Aorta (tissue), 5 donors: ENCODE measurements around the gene BICC1. TPM values are rescaled to one million over a fixed set of nuclear protein-coding genes. Genes with fewer than 3 reads are reported as not detected.

Experiments used
- ATAC-seq: fragments of 200-7000 bp; cut with Tn5 transposase; one replicate; pipeline ENCODE4 v1.9.1; 2022; ENCODE audit warnings: moderate library complexity; ENCODE audit not compliant: low FRiP score
- DNase-seq, 2 donors: peaks; one replicate each; pipeline ENCODE4 v3.0.0-alpha.2; 2020
- H3K27ac ChIP-seq, 2 donors: one replicate each; pipeline ENCODE4 v1.5.1; 2013; ENCODE audit warnings: low read length in 2 of 2, mild to moderate bottlenecking in 2 of 2, moderate library complexity in 2 of 2, control low read depth in 1 of 2, inconsistent platforms in 1 of 2, low read depth in 1 of 2
- H3K27me3 ChIP-seq, 2 donors: one replicate each; pipeline ENCODE4 v1.6.1; 2013; ENCODE audit warnings: control low read depth in 1 of 2, low read length in 1 of 2, mild to moderate bottlenecking in 1 of 2, moderate library complexity in 1 of 2; ENCODE audit not compliant: insufficient read depth in 2 of 2, control insufficient read depth in 1 of 2
- H3K36me3 ChIP-seq, 2 donors: one replicate each; pipeline ENCODE4 v1.6.1; 2013; ENCODE audit warnings: control low read depth in 1 of 2, low read length in 1 of 2, mild to moderate bottlenecking in 1 of 2; ENCODE audit not compliant: insufficient read depth in 2 of 2, control insufficient read depth in 1 of 2
- H3K4me1 ChIP-seq, 2 donors: one replicate each; pipeline ENCODE4 v1.6.1; 2013; ENCODE audit warnings: low read length in 2 of 2, control low read depth in 1 of 2, mild to moderate bottlenecking in 1 of 2, moderate library complexity in 1 of 2; ENCODE audit not compliant: insufficient read depth in 2 of 2, control insufficient read depth in 1 of 2
- H3K4me3 ChIP-seq, 2 donors: one replicate each; pipeline ENCODE4 v1.5.1; 2013; ENCODE audit warnings: low read length in 2 of 2, control low read depth in 1 of 2, mild to moderate bottlenecking in 1 of 2
- H3K9me3 ChIP-seq: one replicate; pipeline ENCODE4 v1.6.1; 2013; ENCODE audit warnings: mild to moderate bottlenecking, low read length; ENCODE audit not compliant: control insufficient read depth
- WGBS, 2 donors: extraction: QIAGEN DNeasy Blood & Tissue Kit; methylation state at CpG; one replicate each; pipeline ENCODE4 v1.1.7; 2013; 5-methylcytosine and 5-hydroxymethylcytosine counted together
- intact Hi-C, 2 donors: fragments of 100-400 bp; cut with DNase I; formaldehyde crosslinking; loops; one replicate each; pipeline versions ENCODE4 v1.14.2 to v1.15.0; 2022
- polyA plus RNA-seq, 2 donors: library from polyadenylated mRNA; stranded (reverse); fragments of 200-250 nt; gene quantifications; one replicate each; pipeline ENCODE4 v1.2.3, GENCODE V29; 2013
- total RNA-seq, 2 donors: library from RNA; stranded (reverse); fragmentation: NEBNext Ultra II Directional; extraction: Animal tissue kit (Norgen Biotek cat#: 25700); gene quantifications; one replicate each; pipeline ENCODE4 v1.2.1, GENCODE V29; 2021
- donor health status: healthy with polysubstance abuse.
- donor health status: Bipolar disorder and iron deficiency.
- donor health status: DM: no; HTN: no; CAD: no.
- donor health status: DM: no; HTN: no; CAD: no.
- donor health status: DM: yes; HTN: yes; CAD: no.

The BICC1 gene
- total and polyA plus RNA-seq, 4 donors: 3.8 to 46.8 (median 13.9) TPM

GRCh38 chr10:58568428-58568935 lies 55.8 kb downstream of the BICC1 start:
- no peak for DNase-seq
- WGBS, 2 donors: 4 to 6% methylated on average over 2 of the region's 2 CpGs
- ATAC-seq: no peak
- intact Hi-C loops: no loop called here
- no peak overlapping the region for H3K4me3 ChIP-seq
- no peaks in the 10 kb centered on the region for H3K9me3 ChIP-seq
- H3K4me1 ChIP-seq: peaks cover 2 to 12% of the 10 kb centered on the region in 2 donors
- no peaks in the 10 kb centered on the region for H3K36me3 ChIP-seq
- peak overlapping the region; percentile 21 to 22 for H3K27ac ChIP-seq
- H3K27me3 ChIP-seq: no peaks in the 10 kb centered on the region

GRCh38 chr10:58570307-58570723 lies 57.6 kb downstream of the BICC1 start:
- Histone ChIP-seq H3K36me3 (no peaks in the 10 kb centered on the region), H3K27me3 (no peaks in the 10 kb centered on the region), H3K27ac (peak overlapping the region in 1 of 2 donors; percentile 19), H3K4me3 (no peak overlapping the region), H3K9me3 (no peaks in the 10 kb centered on the region), H3K4me1 (peaks cover 2 to 12% of the 10 kb centered on the region in 2 donors)
- DNase-seq (peak in 1 of 2 donors; percentile 55), ATAC-seq (peak; percentile 61)
- intact Hi-C loops: no loop called here
- 0 to 6% methylated on average over 1 of the region's 1 CpG for WGBS, 2 donors

GRCh38 chr10:58570979-58571378 lies 58.3 kb downstream of the BICC1 start:
- Histone ChIP-seq H3K4me3 (no peak overlapping the region), H3K9me3 (no peaks in the 10 kb centered on the region), H3K4me1 (peaks cover 2 to 12% of the 10 kb centered on the region in 2 donors), H3K27ac (no peak overlapping the region), H3K36me3 (no peaks in the 10 kb centered on the region), H3K27me3 (no peaks in the 10 kb centered on the region)
- 7 to 23% methylated on average over 2 of the region's 2 CpGs for WGBS, 2 donors
- no peak for DNase-seq
- intact Hi-C loops: no loop called here
- no peak for ATAC-seq

DNA sequence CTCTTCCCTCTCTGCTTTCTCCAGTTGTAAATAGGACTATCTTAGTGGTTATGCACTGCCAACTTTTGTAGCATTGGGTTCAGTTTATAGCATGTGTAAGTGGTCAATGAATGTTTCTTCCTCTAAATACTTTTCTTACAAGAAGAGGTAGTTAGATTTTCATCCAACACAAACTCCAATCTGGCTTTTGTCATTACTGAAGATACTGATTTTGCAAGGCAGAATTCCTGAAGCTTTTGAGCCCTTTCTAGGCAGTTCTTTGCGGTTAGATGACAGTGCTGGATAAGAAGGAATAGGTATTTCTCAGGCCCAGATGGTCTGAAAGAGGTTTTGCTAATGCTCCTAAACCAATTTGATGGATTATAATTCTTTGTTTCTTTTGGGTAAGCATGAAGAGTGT lies 60.5 kb downstream of the BICC1 start:
- 97 to 98% methylated on average over 1 of the region's 1 CpG for WGBS, 2 donors
- Histone ChIP-seq H3K27me3 (no peaks in the 10 kb centered on the region), H3K4me1 (peaks cover 3 to 12% of the 10 kb centered on the region in 2 donors), H3K36me3 (no peaks in the 10 kb centered on the region), H3K4me3 (no peak overlapping the region), H3K27ac (no peak overlapping the region), H3K9me3 (no peaks in the 10 kb centered on the region)
- no peak for DNase-seq
- intact Hi-C loops: no loop called here
- ATAC-seq: no peak

DNA sequence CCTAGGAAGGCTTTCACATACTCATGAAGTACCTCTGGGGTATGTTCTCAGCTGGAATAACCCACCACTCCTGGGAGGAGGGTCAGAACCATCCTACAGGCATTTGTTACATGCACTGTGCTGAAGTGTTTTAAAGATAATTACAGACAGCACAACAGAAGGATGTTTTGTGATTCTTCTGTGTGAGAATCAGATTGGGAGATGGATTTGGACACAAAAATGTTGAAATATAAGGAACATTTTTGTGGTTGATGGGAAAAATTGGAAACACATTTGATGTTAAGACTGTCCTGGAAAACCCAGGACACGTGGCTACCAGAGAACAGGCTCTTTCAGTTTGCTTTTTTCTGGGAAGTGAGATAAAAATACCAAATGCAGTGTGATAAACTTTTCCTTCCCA lies 61.4 kb downstream of the BICC1 start:
- Histone ChIP-seq H3K27me3 (no peaks in the 10 kb centered on the region), H3K36me3 (no peaks in the 10 kb centered on the region), H3K27ac (no peak overlapping the region), H3K4me1 (peaks cover 5 to 10% of the 10 kb centered on the region in 2 donors), H3K9me3 (no peaks in the 10 kb centered on the region), H3K4me3 (no peak overlapping the region)
- DNase-seq (no peak), ATAC-seq (no peak)
- intact Hi-C loops: no loop called here
- WGBS, 2 donors: 66 to 79% methylated on average over 1 of the region's 1 CpG

DNA sequence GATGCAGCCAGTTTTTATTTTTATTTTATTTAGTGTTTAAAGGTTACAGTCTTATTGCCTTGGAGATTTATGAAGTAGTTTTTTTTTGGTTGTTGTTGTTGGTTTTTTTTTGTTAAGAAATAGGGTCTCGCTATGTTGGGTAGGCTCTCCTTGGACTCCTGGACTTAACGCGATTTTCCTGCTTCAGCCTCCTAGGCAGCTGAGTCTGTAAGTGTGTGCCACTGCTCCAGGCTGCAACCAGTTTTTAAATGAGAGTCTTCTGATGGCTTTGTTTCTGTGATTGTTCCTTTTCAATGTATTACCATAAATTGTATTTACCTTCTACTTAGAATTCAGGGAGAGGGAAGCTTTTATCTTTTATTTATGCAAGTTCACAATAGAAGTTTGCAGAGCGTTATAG lies 62.8 kb downstream of the BICC1 start:
- DNase-seq (no peak), ATAC-seq (no peak)
- intact Hi-C loops: no loop called here
- no peaks in the 10 kb centered on the region for H3K36me3 ChIP-seq
- no peaks in the 10 kb centered on the region for H3K9me3 ChIP-seq
- peaks cover 5 to 6% of the 10 kb centered on the region in 2 donors for H3K4me1 ChIP-seq
- H3K27ac ChIP-seq: no peak overlapping the region
- H3K4me3 ChIP-seq: no peak overlapping the region
- no peaks in the 10 kb centered on the region for H3K27me3 ChIP-seq
- 94 to 97% methylated on average over 4 of the region's 4 CpGs for WGBS, 2 donors

GRCh38 chr10:58576751-58577436 lies 64.2 kb downstream of the BICC1 start:
- intact Hi-C loops: no loop called here
- no peak for ATAC-seq
- WGBS, 2 donors: 56 to 57% methylated on average over 3 of the region's 3 CpGs
- Histone ChIP-seq H3K9me3 (no peaks in the 10 kb centered on the region), H3K36me3 (no peaks in the 10 kb centered on the region), H3K4me3 (no peak overlapping the region), H3K4me1 (peaks cover 5 to 6% of the 10 kb centered on the region in 2 donors), H3K27me3 (no peaks in the 10 kb centered on the region), H3K27ac (peak overlapping the region; percentile 2 to 23)
- no peak for DNase-seq

DNA sequence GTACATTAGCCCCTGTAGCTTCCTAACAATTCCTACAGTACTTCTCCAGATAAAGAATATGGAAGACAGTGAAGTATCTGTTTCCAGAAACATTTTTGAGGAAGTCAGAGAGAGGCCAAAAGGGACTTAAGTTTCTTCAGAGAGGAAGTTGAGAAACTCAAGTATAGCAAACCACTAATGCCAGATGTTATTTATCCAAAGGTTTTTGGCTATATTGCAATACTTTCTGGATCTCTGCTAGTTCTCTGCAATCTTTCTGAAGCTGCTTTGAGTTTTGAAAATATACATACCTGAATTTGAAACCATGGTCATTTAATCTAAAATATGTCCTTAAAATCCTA lies 64.7 kb downstream of the BICC1 start:
- H3K4me3 ChIP-seq: no peak overlapping the region
- peaks cover 5 to 6% of the 10 kb centered on the region in 2 donors for H3K4me1 ChIP-seq
- peak overlapping the region; percentile 2 to 23 for H3K27ac ChIP-seq
- ATAC-seq: peak; percentile 75
- no peak for DNase-seq
- no peaks in the 10 kb centered on the region for H3K27me3 ChIP-seq
- H3K9me3 ChIP-seq: no peaks in the 10 kb centered on the region
- H3K36me3 ChIP-seq: no peaks in the 10 kb centered on the region
- intact Hi-C loops: no loop called here

- ATAC-seq: no peak
These were observed 65.7 kb downstream of the BICC1 start for GRCh38 chr10:58578366-58578765.

More at GRCh38 chr10:58578366-58578765, 65.7 kb downstream of the BICC1 start:
- Histone ChIP-seq H3K27me3 (no peaks in the 10 kb centered on the region), H3K4me1 (peaks cover 5 to 6% of the 10 kb centered on the region in 2 donors), H3K36me3 (no peaks in the 10 kb centered on the region), H3K9me3 (no peaks in the 10 kb centered on the region), H3K27ac (no peak overlapping the region), H3K4me3 (no peak overlapping the region)
- no peak for DNase-seq
- WGBS, 2 donors: 29 to 37% methylated on average over 8 of the region's 8 CpGs
- intact Hi-C loops: no loop called here
